ENCODE results near the gene PHAF1. TPM values are rescaled to one million over a fixed set of nuclear protein-coding genes. Genes with fewer than 3 reads are reported as not detected.

PHAF1 gene
- total and polyA plus RNA-seq, 2 donors (not counting 1 experiment from before 2014, with no cell fraction given), result 18.3 to 21.5 TPM

GRCh38 chr16:67156143-67156844, 46.6 kb downstream of the PHAF1 start:
- Histone ChIP-seq H3K9me3 (ENCODE audit: control insufficient read depth, insufficient read depth, low read depth, low read length) (no peaks in the 10 kb centered on the region), H3K27ac (ENCODE audit: insufficient read depth, low read length) (no peak overlapping the region), H3K4me1 (ENCODE audit: control insufficient read depth, extremely low read depth, insufficient read depth, low read length) (no peaks in the 10 kb centered on the region), H4K20me1 (ENCODE audit: control insufficient read depth, extremely low read depth, insufficient read depth, low read length) (no peaks in the 10 kb centered on the region), H3K79me2 (ENCODE audit: control insufficient read depth, insufficient read depth, low read length) (no peaks in the 10 kb centered on the region), H3K4me3 (replicated peaks in 1 of 4; ENCODE audit: control extremely low read depth in 1 of 4, insufficient read depth in 1 of 4, low read depth in 3 of 4, low read length in 4 of 4) (no peak overlapping the region), H2AFZ (ENCODE audit: low read length) (no peak overlapping the region), H3K9ac (ENCODE audit: insufficient read depth, low read length) (no peak overlapping the region), H3K27me3 (ENCODE audit: control insufficient read depth, insufficient read depth, low read length) (no peaks in the 10 kb centered on the region), H3K4me2 (ENCODE audit: extremely low read depth, insufficient read depth, low read length) (no peak overlapping the region), H3K36me3 (ENCODE audit: control insufficient read depth, insufficient read depth, low read length) (no peaks in the 10 kb centered on the region)
- DNase-seq (ENCODE audit: low read depth in 2 of 2), result no peak
- no peak for TF ChIP-seq CTCF (conservative IDR thresholded peaks at IDR 0.05 in 1 of 2, IDR thresholded peaks at IDR 0.05 in 1 of 2; ENCODE audit: low read depth in 1 of 2, low read length in 2 of 2)
- no peak for TF ChIP-seq EZH2 (IDR thresholded peaks at IDR 0.05; ENCODE audit: low read length, missing control alignments)

- no peaks in the 10 kb centered on the region for H3K9me3 ChIP-seq (ENCODE audit: control insufficient read depth, insufficient read depth, low read depth, low read length)
- TF ChIP-seq EZH2 (IDR thresholded peaks at IDR 0.05; ENCODE audit: low read length, missing control alignments) (no peak), CTCF (conservative IDR thresholded peaks at IDR 0.05 in 1 of 2, IDR thresholded peaks at IDR 0.05 in 1 of 2; ENCODE audit: low read depth in 1 of 2, low read length in 2 of 2) (no peak)
- H4K20me1 ChIP-seq (ENCODE audit: control insufficient read depth, extremely low read depth, insufficient read depth, low read length), result no peaks in the 10 kb centered on the region
- peaks cover 3% of the 10 kb centered on the region for H3K36me3 ChIP-seq (ENCODE audit: control insufficient read depth, insufficient read depth, low read length)
- H3K27ac ChIP-seq (ENCODE audit: insufficient read depth, low read length), result no peak overlapping the region
- H2AFZ ChIP-seq (ENCODE audit: low read length), result no peak overlapping the region
- no peaks in the 10 kb centered on the region for H3K27me3 ChIP-seq (ENCODE audit: control insufficient read depth, insufficient read depth, low read length)
- H3K79me2 ChIP-seq (ENCODE audit: control insufficient read depth, insufficient read depth, low read length), result no peaks in the 10 kb centered on the region
- no peak overlapping the region for H3K4me2 ChIP-seq (ENCODE audit: extremely low read depth, insufficient read depth, low read length)
- no peak overlapping the region for H3K9ac ChIP-seq (ENCODE audit: insufficient read depth, low read length)
- peaks cover 4% of the 10 kb centered on the region for H3K4me1 ChIP-seq (ENCODE audit: control insufficient read depth, extremely low read depth, insufficient read depth, low read length)
- no peak for DNase-seq (ENCODE audit: low read depth in 2 of 2)
- H3K4me3 ChIP-seq (replicated peaks in 1 of 4; ENCODE audit: control extremely low read depth in 1 of 4, insufficient read depth in 1 of 4, low read depth in 3 of 4, low read length in 4 of 4), result no peak overlapping the region
Observed at GRCh38 chr16:67157106-67157748, 47.5 kb downstream of the PHAF1 start.

- Histone ChIP-seq H3K4me3 (replicated peaks in 1 of 4; ENCODE audit: control extremely low read depth in 1 of 4, insufficient read depth in 1 of 4, low read depth in 3 of 4, low read length in 4 of 4) (no peak overlapping the region), H3K79me2 (ENCODE audit: control insufficient read depth, insufficient read depth, low read length) (no peaks in the 10 kb centered on the region), H3K27ac (ENCODE audit: insufficient read depth, low read length) (no peak overlapping the region), H2AFZ (ENCODE audit: low read length) (no peak overlapping the region), H4K20me1 (ENCODE audit: control insufficient read depth, extremely low read depth, insufficient read depth, low read length) (no peaks in the 10 kb centered on the region), H3K9ac (ENCODE audit: insufficient read depth, low read length) (no peak overlapping the region), H3K4me1 (ENCODE audit: control insufficient read depth, extremely low read depth, insufficient read depth, low read length) (peaks cover 4% of the 10 kb centered on the region), H3K9me3 (ENCODE audit: control insufficient read depth, insufficient read depth, low read depth, low read length) (no peaks in the 10 kb centered on the region), H3K4me2 (ENCODE audit: extremely low read depth, insufficient read depth, low read length) (no peak overlapping the region), H3K27me3 (ENCODE audit: control insufficient read depth, insufficient read depth, low read length) (peaks cover 2% of the 10 kb centered on the region), H3K36me3 (ENCODE audit: control insufficient read depth, insufficient read depth, low read length) (peaks cover 3% of the 10 kb centered on the region)
- TF ChIP-seq EZH2 (IDR thresholded peaks at IDR 0.05; ENCODE audit: low read length, missing control alignments), result no peak
- DNase-seq (ENCODE audit: low read depth in 2 of 2), result no peak
Observed at GRCh38 chr16:67157892-67158635, 48.3 kb downstream of the PHAF1 start.
